Testis (tissue), 3 donors: ENCODE measurements around the gene TMEM86A. TPM values are rescaled to one million over a fixed set of nuclear protein-coding genes. Genes with fewer than 3 reads are reported as not detected.

Experiments
- DNase-seq: peaks from one replicate; pipeline ENCODE4 v3.0.0-alpha.2; 2019
- H3K27ac ChIP-seq, 2 donors: fragments of 200-600 bp; sonication (generic); one replicate each; pipeline ENCODE4 v1.5.1; 2019
- H3K27me3 ChIP-seq: fragments of 200-600 bp; sonication (generic); one replicate; pipeline ENCODE4 v1.5.1; 2019
- H3K36me3 ChIP-seq: fragments of 200-600 bp; sonication (generic); one replicate; pipeline ENCODE4 v1.5.1; 2017; ENCODE audit warnings: low read depth; ENCODE audit errors: missing control alignments
- H3K4me1 ChIP-seq: fragments of 200-600 bp; sonication (generic); one replicate; pipeline ENCODE4 v1.5.1; 2019
- H3K4me3 ChIP-seq, 2 donors: fragments of 200-600 bp; sonication (generic); one replicate each; pipeline ENCODE4 v1.5.1; 2017 to 2019
- H3K9me3 ChIP-seq: fragments of 200-600 bp; sonication (generic); one replicate; pipeline ENCODE4 v1.5.1; 2017
- CTCF ChIP-seq, 3 experiments: fragments of 450-650 bp in 2 of 3; fragments of 200-600 bp in 1 of 3; sonication (generic) in 1 of 3; IDR thresholded peaks; one replicate each; pipeline ENCODE4 v1.5.1; 2016 to 2019; ENCODE audit warnings: antibody characterized with exemption in 3 of 3, mild to moderate bottlenecking in 2 of 3, moderate library complexity in 1 of 3
- POLR2A ChIP-seq: fragments of 450-650 bp; IDR thresholded peaks from one replicate; pipeline ENCODE4 v1.6.1; 2017; ENCODE audit warnings: antibody characterized with exemption, mild to moderate bottlenecking, moderate library complexity
- WGBS, 2 donors: methylation state at CpG; one replicate each; pipeline ENCODE4 v1.1.5; 2018; 5-methylcytosine and 5-hydroxymethylcytosine counted together
- intact Hi-C: fragments of 100-400 bp; cut with DNase I; formaldehyde crosslinking; loops from one replicate; pipeline ENCODE4 v1.15.1; 2023; ENCODE audit warnings: low total_unique reads
- polyA plus RNA-seq: library from polyadenylated mRNA; stranded (reverse); fragments of 350-450 nt; fragmentation: Illumina TruSeq; extraction: RNeasy Lipid Tissue Mini Kit (QIAGEN cat#74804); gene quantifications from one replicate; pipeline ENCODE4 v1.2.3, GENCODE V29; 2014; ENCODE audit warnings: low read depth, low replicate concordance; ENCODE audit not compliant: insufficient read depth
- total RNA-seq, 2 donors: library from RNA; depleted of rRNA; stranded (reverse); fragments of >200 nt; gene quantifications; one replicate each; pipeline ENCODE4 v1.2.3, GENCODE V29; 2016

The TMEM86A gene
- total and polyA plus RNA-seq, 3 donors from 2014 or later, result 5.8 to 8.3 (median 6.1) TPM

GRCh38 chr11:18729426-18729825, 30.8 kb downstream of the TMEM86A start:
- intact Hi-C loops, result no loop called here
- TF ChIP-seq CTCF (IDR thresholded peaks at IDR 0.05) (no peak), POLR2A (no peak)
- Histone ChIP-seq H3K36me3 (no peaks in the 10 kb centered on the region), H3K27me3 (no peaks in the 10 kb centered on the region), H3K4me3 (no peak overlapping the region), H3K9me3 (no peaks in the 10 kb centered on the region), H3K27ac (no peak overlapping the region), H3K4me1 (no peaks in the 10 kb centered on the region)
- DNase-seq, result no peak
- 83 to 86% methylated on average over 5 to 8 of the region's 16 CpGs for WGBS, 2 donors

GRCh38 chr11:18730020-18730419, 31.4 kb downstream of the TMEM86A start:
- H3K9me3 ChIP-seq, result no peaks in the 10 kb centered on the region
- TF ChIP-seq CTCF (IDR thresholded peaks at IDR 0.05) (no peak), POLR2A (no peak)
- H3K36me3 ChIP-seq, result no peaks in the 10 kb centered on the region
- intact Hi-C loops, result no loop called here
- no peaks in the 10 kb centered on the region for H3K4me1 ChIP-seq
- no peak overlapping the region for H3K4me3 ChIP-seq
- no peak overlapping the region for H3K27ac ChIP-seq
- DNase-seq, result no peak
- 84 to 87% methylated on average over 9 of the region's 9 CpGs for WGBS, 2 donors
- no peaks in the 10 kb centered on the region for H3K27me3 ChIP-seq

- no peak for DNase-seq
- intact Hi-C loops, result no loop called here
- no peak for TF ChIP-seq CTCF (IDR thresholded peaks at IDR 0.05)
- no peak for TF ChIP-seq POLR2A
- Histone ChIP-seq H3K27ac (no peak overlapping the region), H3K36me3 (no peaks in the 10 kb centered on the region), H3K4me3 (no peak overlapping the region), H3K27me3 (no peaks in the 10 kb centered on the region), H3K9me3 (no peaks in the 10 kb centered on the region), H3K4me1 (no peaks in the 10 kb centered on the region)
- 75 to 94% methylated on average over 2 of the region's 2 CpGs for WGBS, 2 donors
Measured at GRCh38 chr11:18731441-18731840, 32.9 kb downstream of the TMEM86A start.

- Histone ChIP-seq H3K4me3 (no peak overlapping the region), H3K27me3 (no peaks in the 10 kb centered on the region), H3K36me3 (no peaks in the 10 kb centered on the region), H3K9me3 (no peaks in the 10 kb centered on the region), H3K4me1 (no peaks in the 10 kb centered on the region), H3K27ac (no peak overlapping the region)
- no peak for TF ChIP-seq POLR2A
- peak; percentile 84 to 97 (median 91) for TF ChIP-seq CTCF (IDR thresholded peaks at IDR 0.05)
- intact Hi-C loops, result no loop called here
- WGBS, 2 donors, result 71 to 80% methylated on average over 11 of the region's 11 CpGs
- peak; percentile 78 for DNase-seq
Measured at GRCh38 chr11:18731949-18732821, 33.6 kb downstream of the TMEM86A start.

GRCh38 chr11:18733202-18733601, 34.6 kb downstream of the TMEM86A start:
- no peaks in the 10 kb centered on the region for H3K4me1 ChIP-seq
- TF ChIP-seq POLR2A (no peak), CTCF (IDR thresholded peaks at IDR 0.05) (no peak)
- H3K36me3 ChIP-seq, result no peaks in the 10 kb centered on the region
- H3K27me3 ChIP-seq, result no peaks in the 10 kb centered on the region
- no peak overlapping the region for H3K27ac ChIP-seq
- H3K9me3 ChIP-seq, result no peaks in the 10 kb centered on the region
- H3K4me3 ChIP-seq, result no peak overlapping the region
- 86 to 90% methylated on average over 15 to 16 of the region's 16 CpGs for WGBS, 2 donors
- intact Hi-C loops, result no loop called here
- DNase-seq, result no peak
